Stimulated activated CD4-positive, alpha-beta T cell treated with anti-CD3 and anti-CD28 coated beads, Interleukin-4, amount 100 ng/mL, for 24 hours (primary cell): ENCODE data around the gene HELZ.
"Not testable (repeated sequence)": the region's sequence is repeated elsewhere in the genome, so short reads cannot be mapped to it uniquely, and the experiment has no call there.

ENCODE experiments used
- DNase-seq: peaks from one replicate; pipeline ENCODE4 v3.0.0-alpha.2; 2020

Gene HELZ

DNA sequence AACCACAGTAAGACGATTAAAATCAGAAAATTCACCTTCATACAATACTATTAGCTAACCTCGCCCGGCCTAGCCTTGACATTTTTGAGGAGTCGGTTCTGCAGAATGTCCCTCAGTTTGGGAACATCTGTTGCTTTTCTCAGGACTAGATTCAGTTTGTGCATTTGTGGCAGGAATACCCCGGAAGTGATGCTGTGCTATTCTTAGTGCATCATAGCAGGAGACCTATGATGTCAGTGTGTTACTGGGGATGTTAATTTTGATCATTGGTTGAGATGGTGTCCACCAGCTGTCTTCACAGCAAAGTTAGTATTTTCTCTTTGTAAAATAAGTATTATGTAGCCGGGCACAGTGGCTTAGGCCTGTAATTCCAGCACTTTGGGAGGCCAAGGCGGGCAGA is 21.5 kb upstream of the HELZ start:
- no peak for DNase-seq

GRCh38 chr17:67265436-67266019 is 20.5 kb upstream of the HELZ start:
- no peak for DNase-seq

DNA sequence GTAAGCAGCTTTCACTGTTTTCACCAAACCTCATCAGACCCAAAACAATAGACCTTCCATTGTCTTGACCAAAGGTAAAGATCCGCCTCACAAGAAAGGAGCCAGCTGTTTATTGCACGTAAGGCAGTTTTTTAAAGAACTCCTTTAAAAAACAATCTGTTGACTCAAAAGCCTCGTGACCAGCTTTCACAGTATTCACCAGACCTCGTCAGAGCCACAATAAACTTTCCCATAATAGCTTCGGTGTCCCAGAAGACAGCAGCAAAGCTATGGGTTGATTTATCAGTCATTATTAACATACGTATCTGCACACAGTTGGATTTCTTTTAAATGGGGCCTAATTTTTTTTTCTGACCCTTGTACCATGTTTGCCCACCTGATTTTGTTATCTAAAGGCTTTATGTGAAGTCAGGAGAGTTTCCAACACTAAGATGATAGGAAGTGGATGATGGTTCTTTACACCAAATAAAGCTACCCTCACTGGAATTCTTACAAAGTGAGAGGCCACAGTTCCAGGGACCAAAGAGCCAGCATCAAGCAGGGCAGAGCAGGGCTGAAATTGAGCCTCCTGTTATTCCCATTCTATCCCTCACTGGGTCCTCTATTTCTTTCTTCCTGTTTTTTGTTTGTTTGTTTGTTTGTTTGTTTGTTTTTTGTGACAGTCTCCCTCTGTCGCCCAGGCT is 17.6 kb upstream of the HELZ start:
- DNase-seq, result no peak

DNA sequence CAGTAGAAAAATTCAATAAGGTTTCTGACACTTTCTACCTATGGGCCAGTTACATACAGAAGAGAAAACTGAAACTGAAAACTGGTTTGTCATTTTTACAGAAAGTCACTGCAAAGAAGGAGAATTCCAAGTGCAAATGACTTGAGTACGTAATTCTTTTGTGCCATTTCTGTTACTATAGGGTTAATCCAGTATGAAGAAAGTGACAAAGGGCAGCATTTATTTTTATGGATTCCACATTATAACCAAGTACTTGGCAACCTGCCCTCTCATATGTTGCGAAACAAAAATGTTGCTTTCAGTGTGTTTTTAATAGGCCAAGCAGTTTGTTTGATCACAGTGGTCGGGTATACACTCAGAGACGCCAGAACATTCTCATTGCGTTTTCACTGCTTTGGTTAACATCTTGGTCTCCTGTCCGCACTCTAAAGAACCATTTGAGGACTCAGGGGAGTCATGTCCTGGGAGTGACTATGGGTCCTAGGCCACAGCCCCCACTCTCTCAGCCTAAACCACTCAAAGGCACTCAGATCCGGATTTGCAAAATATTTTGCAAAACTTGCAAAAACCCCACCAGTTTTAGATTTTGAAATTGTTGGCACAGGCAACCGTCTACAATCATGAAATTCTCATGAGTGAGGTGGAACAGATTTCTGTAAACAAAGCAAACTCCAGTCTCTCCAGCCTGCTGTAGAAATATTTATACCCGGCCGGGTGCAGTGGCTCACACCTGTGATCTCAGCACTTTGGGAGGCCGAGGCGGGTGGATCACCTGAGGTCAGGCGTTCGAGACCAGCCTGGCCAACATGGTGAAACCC is 15.4 kb upstream of the HELZ start:
- no peak for DNase-seq

DNA sequence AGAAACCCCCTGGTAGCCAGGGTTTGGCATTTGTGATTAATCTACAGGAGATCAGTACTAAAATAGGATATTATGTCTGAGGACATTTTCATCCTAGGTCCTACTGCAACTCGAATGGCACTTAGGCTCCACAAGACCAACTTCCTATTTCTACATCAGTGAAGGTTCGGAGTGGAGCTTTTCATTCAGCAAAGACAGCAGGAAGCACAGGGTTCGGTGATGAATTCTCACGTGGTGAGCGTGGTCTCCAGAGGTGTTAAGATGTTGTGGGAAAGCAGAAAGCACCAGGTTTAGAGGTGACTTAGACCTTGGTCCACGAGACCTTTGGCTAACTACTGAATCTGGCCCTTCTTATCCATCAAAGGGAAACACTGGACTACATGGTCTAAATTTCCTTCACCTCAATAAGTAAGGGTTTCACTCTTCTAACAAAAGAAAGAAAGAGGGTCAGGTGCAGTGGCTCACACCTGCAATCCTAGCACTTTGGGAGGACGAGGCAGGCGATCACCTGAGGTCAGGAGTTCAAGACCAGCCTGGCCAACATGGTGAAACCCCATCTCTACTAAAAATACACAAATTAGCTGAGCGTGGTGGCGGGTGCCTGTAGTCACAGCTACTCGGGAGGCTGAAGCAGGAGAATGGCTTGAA is 13.9 kb upstream of the HELZ start:
- DNase-seq, result peak; percentile 16

DNA sequence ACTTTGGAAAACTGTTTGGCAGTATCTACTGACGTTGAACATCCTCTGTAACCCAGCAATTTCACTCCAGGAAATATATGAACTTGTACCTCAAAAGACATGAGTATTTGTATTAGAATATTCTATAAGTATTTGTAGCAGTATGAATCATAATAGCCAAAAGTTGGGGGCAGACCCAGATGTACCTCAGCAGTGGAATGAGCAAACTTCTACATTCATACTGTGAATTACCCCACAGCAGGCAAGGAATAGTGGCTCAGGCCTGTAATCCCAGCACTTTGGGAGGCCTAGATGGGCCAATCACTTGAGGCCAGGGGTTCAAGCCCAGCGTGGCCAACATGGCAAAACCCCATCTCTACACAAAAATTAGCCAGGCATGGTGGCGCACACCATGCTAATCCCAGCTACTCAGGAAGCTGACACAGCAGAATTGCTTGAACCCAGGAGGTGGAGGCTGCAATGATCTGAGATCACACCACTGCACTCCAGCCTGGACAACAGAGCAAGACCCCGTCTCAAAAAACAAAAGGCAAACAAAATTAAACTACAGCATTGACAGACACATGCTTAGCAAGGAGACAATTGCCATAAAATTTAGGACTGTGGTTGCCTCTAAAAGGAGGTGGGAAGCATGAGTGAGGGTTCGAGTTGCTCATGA is 11.2 kb upstream of the HELZ start:
- no peak for DNase-seq

- no peak for DNase-seq
Observed at GRCh38 chr17:67253384-67253783, 8.4 kb upstream of the HELZ start.

DNA sequence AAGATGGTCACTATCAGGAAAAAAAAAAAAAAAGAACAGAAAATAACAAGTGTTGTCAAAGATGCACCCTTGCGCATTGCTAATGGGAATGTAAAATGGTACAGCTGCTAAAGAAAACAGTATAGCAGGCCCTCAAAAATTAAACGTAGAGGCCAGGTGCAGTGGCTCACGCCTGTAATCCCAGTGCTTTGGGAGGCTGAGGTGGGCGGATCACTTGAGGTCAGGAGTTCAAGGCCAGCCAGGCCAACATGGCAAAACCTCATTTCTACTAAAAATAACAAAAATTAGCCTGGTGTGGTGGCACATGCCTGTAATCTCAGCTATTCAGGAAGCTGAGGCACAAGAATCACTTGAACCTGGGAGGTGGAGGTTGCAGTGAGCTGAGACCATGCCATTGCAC is 6.6 kb upstream of the HELZ start:
- not testable (repeated sequence) for DNase-seq

- DNase-seq, result no peak
Observed at GRCh38 chr17:67248291-67248690, 3.3 kb upstream of the HELZ start.

DNA sequence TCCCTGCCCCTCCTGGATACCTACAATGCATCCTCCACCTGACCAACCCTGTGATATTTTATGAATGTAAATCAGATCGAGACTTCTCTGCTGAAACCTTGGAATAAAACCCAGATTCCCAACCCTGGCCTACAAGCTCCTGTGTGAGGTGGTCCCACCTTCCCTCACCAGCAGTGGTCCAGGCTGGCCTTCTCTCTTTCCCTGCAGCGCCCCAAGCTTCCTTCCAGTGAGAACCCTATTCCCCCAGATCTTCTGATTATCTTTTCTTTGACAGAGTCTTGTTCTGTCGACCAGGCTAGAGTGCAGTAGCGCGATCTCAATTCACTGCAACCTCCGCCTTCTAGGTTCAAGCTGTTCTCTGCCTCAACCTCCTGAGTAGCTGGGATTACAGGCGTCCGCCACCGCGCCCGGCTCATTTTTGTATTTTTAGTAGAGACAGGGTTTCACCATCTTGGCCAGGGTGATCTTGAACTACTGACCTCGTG is 2.5 kb upstream of the HELZ start:
- no peak for DNase-seq

GRCh38 chr17:67246653-67247415 is 1.8 kb upstream of the HELZ start:
- DNase-seq, result peak; percentile 50

DNA sequence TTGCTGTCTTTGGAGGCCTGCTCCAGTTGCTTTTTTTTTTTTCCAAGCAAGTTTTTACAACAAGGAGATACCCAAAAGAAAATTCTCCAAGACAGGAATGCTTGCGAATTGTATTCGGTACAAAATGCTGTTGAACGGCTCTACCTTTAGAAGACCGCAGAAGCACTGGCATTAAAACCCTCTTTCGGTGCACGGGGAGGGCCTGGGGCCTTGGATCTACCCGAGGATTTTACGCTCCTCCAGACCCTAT is 1.3 kb upstream of the HELZ start:
- DNase-seq, result no peak

DNA sequence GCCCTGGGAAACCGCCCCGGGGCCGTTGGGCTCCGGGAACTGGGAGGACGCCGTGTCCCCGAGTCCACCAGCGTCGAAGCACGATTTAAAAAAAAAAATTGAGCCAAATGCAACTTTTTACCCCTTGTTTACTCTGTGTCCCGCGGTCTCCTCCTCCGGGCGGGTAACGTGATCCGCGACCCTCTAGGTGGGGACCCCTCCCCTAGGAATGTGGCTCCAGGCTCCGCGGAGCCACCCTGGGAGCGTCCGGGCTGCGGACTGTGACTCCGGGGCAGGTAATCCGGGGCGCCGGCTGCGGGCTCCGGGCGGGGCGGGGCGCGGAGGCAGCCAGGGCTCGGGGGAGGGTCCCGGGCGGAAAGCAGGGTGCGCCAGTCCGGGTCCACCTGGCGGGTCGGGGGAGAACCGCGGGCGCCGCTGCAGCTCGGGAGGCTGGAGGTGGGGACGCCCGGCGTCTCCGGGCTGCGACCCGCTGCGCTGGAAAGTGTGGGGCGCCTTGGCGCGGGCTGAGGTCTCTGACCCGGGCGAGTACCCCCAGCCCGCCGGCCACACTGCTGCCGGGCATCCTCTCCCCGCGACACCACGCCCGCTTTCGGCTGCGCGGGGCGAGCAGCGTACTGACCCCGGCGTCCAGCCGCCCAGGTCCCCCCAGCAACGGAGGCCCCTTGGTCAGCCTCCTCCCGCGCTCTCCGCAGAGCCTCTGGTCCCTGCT is 852 bp upstream of the HELZ start:
- DNase-seq, result peak; percentile 40

DNA sequence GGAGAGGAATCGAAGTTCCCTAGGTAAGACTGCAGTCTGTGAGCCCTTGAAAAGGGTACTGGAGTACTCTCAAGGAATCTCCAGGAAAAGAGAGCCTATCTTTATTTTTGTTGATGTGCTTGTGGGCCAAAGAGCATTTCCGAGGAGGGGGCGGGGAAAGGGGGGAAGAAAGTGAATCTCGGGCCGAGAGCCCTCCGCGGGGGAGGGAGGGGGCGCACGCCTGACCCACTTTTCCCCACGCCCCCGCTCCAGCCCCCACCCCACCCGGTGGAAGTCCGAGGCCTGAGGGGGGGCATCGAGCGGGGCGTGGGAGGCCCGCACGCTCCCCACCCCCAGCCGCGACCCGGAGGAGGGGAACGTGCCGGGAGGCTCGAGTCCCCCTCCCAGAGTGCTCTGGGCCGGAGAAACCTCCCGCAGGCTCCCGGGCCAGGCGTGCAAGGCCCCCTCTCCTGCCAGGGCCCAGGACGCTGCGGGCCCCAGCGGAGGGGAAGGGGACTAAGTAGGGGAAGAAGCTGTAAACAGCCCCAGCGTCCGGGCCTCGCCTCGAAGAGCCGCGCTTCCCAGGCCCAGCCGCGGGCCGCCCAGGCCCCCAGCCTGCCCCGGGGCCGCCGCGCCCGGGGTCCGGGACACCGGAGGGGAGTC is 444 bp downstream of the HELZ start:
- no peak for DNase-seq

DNA sequence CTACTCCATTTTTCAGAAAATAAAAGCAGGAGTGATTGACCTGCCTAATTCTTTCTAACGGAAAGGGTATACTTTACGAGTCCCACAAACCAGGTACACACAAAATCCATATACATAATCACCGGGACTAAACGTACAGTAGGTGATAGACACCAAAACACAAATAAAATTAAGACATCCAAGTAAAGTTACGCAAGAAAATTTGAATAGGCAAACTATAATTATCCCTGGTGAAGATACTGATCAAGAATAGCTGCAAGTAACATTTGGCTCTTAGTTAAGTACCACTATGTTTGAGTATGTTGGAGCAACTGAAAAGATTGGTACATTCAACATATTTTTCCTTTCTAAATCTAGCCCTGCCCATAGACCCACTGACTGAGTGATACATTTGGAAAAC is 1.7 kb downstream of the HELZ start:
- no peak for DNase-seq

GRCh38 chr17:67241719-67242341 is 3.2 kb downstream of the HELZ start:
- no peak for DNase-seq

DNA sequence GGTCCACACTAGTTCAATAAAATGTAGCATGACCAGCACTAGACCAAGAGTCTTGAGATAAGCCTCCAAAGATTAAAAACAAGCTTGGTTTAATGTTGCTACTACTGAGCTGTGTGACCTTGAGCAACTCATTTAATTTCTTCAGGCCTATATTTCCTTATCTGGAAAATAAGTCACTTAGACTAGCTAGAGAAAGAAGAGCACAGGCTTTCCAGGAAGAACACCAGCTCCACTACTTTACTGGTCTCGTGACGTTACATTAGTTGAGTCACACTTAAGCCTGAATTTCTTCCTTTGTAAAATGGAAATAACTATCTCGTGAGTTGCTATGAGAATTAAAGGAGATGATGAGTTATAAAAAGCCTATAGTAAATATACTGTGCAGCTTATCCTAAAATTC is 5.4 kb downstream of the HELZ start:
- DNase-seq, result no peak

DNA sequence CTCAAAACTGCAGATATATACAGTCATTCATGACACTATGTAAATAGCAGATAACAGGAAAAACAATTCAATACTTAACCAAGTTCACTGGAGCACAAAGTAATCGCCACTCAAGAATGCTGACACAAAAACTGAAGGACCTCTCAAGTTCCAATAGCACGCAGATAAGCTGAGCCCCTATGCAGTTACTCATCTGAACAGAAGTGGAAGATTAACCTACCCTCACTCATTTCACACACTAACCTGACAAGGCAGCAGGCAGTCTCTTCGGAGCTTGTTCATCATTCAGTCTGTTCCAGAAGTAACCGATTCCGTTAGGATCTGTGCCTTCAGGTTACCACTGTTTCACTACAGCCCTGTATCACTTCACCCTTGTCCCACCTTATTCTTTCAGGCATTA is 6.0 kb downstream of the HELZ start:
- no peak for DNase-seq

DNA sequence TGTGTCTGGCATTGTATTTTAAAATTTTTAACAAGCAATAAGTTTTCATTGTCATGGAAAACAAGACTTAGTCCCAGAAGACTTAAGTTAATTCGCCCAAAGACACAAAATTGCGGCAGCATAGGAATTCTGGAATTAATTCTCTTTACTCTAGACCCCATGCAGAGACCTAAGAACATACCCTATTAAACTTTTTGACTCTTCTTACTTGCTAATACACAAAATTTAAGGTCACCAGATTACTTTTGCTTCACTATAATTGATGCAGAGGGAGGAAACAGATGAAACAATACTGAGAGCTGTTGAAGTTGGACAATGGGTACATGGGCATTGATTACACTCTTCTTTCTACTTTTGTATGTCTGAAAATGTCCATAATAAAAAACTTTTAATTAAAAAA is 12.6 kb downstream of the HELZ start:
- no peak for DNase-seq

- no peak for DNase-seq
Observed at GRCh38 chr17:67229109-67229955, 15.7 kb downstream of the HELZ start.
